HG03108 (cell line): ENCODE measurements around the gene SIGLEC15.
"Not testable (repeated sequence)": the region's sequence is repeated elsewhere in the genome, so short reads cannot be mapped to it uniquely, and the experiment has no call there.

Experiments
- ATAC-seq: cut with Tn5 transposase; IDR thresholded peaks from one replicate; pipeline ENCODE4 v1.9.1; 2021; ENCODE audit warnings: moderate library complexity; ENCODE audit not compliant: unreplicated experiment

The SIGLEC15 gene

GRCh38 chr18:45841765-45842442, 16.4 kb downstream of the SIGLEC15 start:
- ATAC-seq, result no peak

- ATAC-seq, result no peak
These were observed 17.5 kb downstream of the SIGLEC15 start for GRCh38 chr18:45843019-45843418.

GRCh38 chr18:45844938-45845337, 19.5 kb downstream of the SIGLEC15 start:
- no peak for ATAC-seq

- ATAC-seq, result no peak
These were observed 19.9 kb downstream of the SIGLEC15 start for GRCh38 chr18:45845410-45845809.

GRCh38 chr18:45847119-45847518, 21.6 kb downstream of the SIGLEC15 start:
- no peak for ATAC-seq

GRCh38 chr18:45848643-45849042, 23.2 kb downstream of the SIGLEC15 start:
- ATAC-seq, result not testable (repeated sequence)

- no peak for ATAC-seq
These were observed 24.1 kb downstream of the SIGLEC15 start for GRCh38 chr18:45849529-45849928.

GRCh38 chr18:45850021-45850420, 24.5 kb downstream of the SIGLEC15 start:
- no peak for ATAC-seq

GRCh38 chr18:45851161-45851925, 25.9 kb downstream of the SIGLEC15 start:
- no peak for ATAC-seq

GRCh38 chr18:45852631-45853030, 27.2 kb downstream of the SIGLEC15 start:
- ATAC-seq, result no peak

- ATAC-seq, result no peak
These were observed 28.6 kb downstream of the SIGLEC15 start for GRCh38 chr18:45854036-45854586.

GRCh38 chr18:45856531-45856930, 31.1 kb downstream of the SIGLEC15 start:
- no peak for ATAC-seq

GRCh38 chr18:45859334-45859733, 33.9 kb downstream of the SIGLEC15 start:
- ATAC-seq, result no peak

- ATAC-seq, result no peak
These were observed 35.0 kb downstream of the SIGLEC15 start for GRCh38 chr18:45860492-45860891.

GRCh38 chr18:45860971-45861370, 35.5 kb downstream of the SIGLEC15 start:
- ATAC-seq, result no peak

- no peak for ATAC-seq
These were observed 36.5 kb downstream of the SIGLEC15 start for GRCh38 chr18:45861926-45862325.

- no peak for ATAC-seq
These were observed 38.0 kb downstream of the SIGLEC15 start for GRCh38 chr18:45863469-45863868.

- ATAC-seq, result no peak
These were observed 38.6 kb downstream of the SIGLEC15 start for GRCh38 chr18:45864081-45864480.

- no peak for ATAC-seq
These were observed 40.0 kb downstream of the SIGLEC15 start for GRCh38 chr18:45865466-45865865.

- ATAC-seq, result no peak
These were observed 44.9 kb downstream of the SIGLEC15 start for GRCh38 chr18:45870419-45870818.

GRCh38 chr18:45871431-45872084, 46.1 kb downstream of the SIGLEC15 start:
- no peak for ATAC-seq
